Measurements from ENCODE around the gene ZNF136. TPM values are rescaled to one million over a fixed set of nuclear protein-coding genes. Genes with fewer than 3 reads are reported as not detected.

The ZNF136 gene
- total RNA-seq, 6 donors from 2014 or later = 5.7 to 15.2 (median 9.2) TPM

DNA sequence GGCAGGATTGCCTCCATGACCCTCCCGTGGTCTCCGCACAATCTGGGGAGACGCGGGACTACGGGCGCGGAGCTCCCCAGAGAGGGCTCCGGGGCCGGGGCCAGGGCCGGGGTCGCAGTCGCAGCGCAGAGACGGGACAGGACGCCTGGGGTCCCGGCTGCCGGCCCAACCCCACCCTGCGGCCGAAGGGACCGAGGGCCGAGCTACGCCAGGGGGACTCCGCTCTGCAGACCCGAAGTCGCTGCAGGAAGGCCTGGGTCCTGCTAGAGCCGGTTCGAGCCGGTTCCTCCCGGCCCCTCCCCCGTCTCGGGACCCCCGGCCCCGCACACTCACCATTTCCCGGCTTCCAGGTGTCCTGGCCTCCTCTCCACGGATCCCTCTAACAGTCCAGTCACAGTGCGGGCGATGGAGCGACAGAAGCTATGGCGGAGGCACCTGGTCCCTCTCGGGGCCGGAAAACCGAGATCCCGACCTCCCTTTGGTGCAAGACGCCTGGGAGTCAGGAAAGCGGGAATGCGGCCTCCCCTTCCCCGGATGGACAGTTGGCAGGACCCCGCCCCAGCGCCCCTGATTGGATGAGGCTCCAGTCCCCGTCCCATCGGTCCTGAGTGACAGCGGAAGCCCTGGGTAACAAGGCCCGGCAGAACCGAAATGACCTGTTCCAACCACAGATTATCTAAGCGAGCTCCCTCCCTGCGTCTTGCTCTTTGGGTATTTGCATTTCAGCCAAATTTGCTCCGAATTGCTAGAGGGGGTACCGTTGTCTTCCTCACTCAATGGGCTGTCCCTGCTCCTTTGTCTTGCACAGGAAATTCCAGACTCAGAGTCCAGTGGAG is 6.5 kb upstream of the ZNF136 start, which contains the start of gene ZNF625:
Gene ZNF625, minus strand, starts transcription at position 512 of the 836 bp plus-strand sequence. Its CDS starts 176 bp downstream, at position 336.
- Histone ChIP-seq H3K27me3 (no peaks in the 10 kb centered on the region), H3K9me3 (no peaks in the 10 kb centered on the region), H3K4me1 (peaks cover 6 to 23% (median 11%) of the 10 kb centered on the region in 4 donors), H3K4me3 (peak within 1 kb of the TSS; percentile 56 to 96 (median 90)), H3K27ac (peak within 1 kb of the TSS; percentile 67 to 91 (median 88)), H3K36me3 (peaks cover 0 to 8% (median 0%) of the 10 kb centered on the region in 4 donors)
- ATAC-seq (ENCODE audit: low FRiP score in 2 of 2) (peak; percentile 89 to 97), DNase-seq (peak; percentile 88 to 96)
- TF ChIP-seq POLR2AphosphoS5 (IDR thresholded peaks at IDR 0.05) = peak; percentile 41 to 80
- no peak for TF ChIP-seq EP300 (IDR thresholded peaks at IDR 0.05)
- peak in 2 of 4 donors; percentile 61 to 69 for TF ChIP-seq POLR2A (IDR thresholded peaks at IDR 0.05)
- 0 to 1% methylated on average over 9 to 25 of the region's 58 CpGs for WGBS, 2 donors

DNA sequence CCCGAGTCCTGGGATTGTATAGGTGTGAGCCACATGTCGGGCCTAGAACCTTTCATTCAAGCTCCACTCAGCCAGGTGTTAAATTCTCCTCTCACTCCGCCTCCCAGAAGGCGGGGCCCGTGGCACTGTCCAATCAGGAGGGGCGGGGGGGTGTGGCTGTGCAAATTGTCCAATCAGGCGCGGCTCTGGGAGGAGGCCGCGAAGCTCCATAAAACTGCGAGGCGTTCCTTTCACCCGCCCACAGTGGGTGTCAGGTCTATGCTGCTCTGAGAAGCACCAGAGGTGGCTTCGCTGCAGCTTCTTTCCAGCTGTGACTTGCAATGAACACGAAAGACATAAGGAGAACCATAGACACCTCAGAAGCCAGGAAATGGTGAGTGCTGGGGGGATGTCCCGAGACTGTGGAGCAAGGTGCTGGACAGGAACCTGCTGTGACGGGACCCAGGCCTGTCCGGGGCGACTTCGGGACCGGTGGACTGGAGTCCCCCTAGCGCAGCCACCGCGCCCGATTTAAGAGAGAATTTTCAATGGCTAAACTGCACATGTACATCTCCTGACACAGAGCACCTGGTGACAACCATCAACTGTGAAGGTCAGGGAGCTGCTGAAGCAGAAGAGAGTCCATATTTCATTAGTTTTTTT is 3.0 kb upstream of the ZNF136 start:
- Histone ChIP-seq H3K4me1 (peaks cover 19 to 37% (median 26%) of the 10 kb centered on the region in 4 donors), H3K9me3 (no peaks in the 10 kb centered on the region), H3K27ac (no peak overlapping the region), H3K4me3 (no peak overlapping the region), H3K36me3 (peaks cover 0 to 3% (median 0%) of the 10 kb centered on the region in 4 donors), H3K27me3 (no peaks in the 10 kb centered on the region)
- WGBS, 2 donors = 91 to 96% methylated on average over 22 to 25 of the region's 25 CpGs
- no peak for ATAC-seq (ENCODE audit: low FRiP score in 2 of 2)
- TF ChIP-seq, protein P1, sequence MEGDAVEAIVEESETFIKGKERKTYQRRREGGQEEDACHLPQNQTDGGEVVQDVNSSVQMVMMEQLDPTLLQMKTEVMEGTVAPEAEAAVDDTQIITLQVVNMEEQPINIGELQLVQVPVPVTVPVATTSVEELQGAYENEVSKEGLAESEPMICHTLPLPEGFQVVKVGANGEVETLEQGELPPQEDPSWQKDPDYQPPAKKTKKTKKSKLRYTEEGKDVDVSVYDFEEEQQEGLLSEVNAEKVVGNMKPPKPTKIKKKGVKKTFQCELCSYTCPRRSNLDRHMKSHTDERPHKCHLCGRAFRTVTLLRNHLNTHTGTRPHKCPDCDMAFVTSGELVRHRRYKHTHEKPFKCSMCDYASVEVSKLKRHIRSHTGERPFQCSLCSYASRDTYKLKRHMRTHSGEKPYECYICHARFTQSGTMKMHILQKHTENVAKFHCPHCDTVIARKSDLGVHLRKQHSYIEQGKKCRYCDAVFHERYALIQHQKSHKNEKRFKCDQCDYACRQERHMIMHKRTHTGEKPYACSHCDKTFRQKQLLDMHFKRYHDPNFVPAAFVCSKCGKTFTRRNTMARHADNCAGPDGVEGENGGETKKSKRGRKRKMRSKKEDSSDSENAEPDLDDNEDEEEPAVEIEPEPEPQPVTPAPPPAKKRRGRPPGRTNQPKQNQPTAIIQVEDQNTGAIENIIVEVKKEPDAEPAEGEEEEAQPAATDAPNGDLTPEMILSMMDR (IDR thresholded peaks at IDR 0.05) = no peak
- TF ChIP-seq POLR2AphosphoS5 (IDR thresholded peaks at IDR 0.05) (no peak), POLR2A (IDR thresholded peaks at IDR 0.05) (no peak), EP300 (IDR thresholded peaks at IDR 0.05) (no peak)
- peak in 1 of 2 donors; percentile 66 for DNase-seq

DNA sequence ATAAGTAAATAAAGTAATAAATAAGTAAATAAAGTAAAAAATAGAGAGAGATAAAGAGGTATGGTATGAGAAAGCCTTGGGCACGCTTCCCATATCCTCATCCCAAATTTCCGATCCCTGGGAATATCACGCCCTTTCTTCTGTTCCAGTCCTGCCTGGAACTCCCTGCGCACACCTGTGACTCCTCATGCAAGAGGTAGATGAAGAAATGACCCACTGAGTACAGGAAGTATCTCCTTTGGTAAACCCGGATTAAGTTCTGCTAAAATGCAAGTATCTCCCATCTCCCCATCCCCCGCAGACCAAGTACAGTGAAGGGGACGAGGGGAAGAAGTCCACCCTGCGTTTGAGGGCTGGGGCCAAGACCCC is 399 bp upstream of the ZNF136 start:
- 13 to 20% methylated on average over 8 of the region's 8 CpGs for WGBS, 2 donors

DNA sequence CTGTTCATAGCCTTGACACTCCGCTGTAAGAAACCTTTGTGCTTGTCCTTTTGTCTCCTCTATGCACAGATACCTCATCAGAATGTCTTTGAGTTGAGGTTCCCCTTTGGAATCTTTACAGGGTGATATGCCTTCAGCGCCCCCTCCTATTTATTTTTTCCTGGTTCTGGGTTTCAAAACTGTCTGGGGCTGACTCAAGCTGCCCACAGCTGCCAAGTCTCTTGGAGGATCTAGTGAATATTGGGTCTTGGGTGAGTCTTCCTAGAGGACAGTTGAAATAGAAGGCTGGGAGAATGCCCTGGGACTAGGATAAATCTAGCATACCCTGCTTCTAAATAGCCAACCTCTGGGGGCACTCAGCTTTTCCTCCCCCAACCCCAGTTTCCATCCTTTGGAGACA is 930 bp downstream of the ZNF136 start:
- 7 to 11% methylated on average over 2 of the region's 2 CpGs for WGBS, 2 donors
- H3K9me3 ChIP-seq = no peaks in the 10 kb centered on the region

More for the DNA sequence above, 399 bp upstream of the ZNF136 start:
- no peak for DNase-seq
- no peak for ATAC-seq (ENCODE audit: low FRiP score in 2 of 2)
- no peaks in the 10 kb centered on the region for H3K27me3 ChIP-seq
- TF ChIP-seq POLR2A (IDR thresholded peaks at IDR 0.05) (no peak), EP300 (IDR thresholded peaks at IDR 0.05) (no peak), POLR2AphosphoS5 (IDR thresholded peaks at IDR 0.05) (no peak)
- TF ChIP-seq, protein P1 (IDR thresholded peaks at IDR 0.05) = no peak
- H3K4me1 ChIP-seq = peaks cover 22 to 32% (median 29%) of the 10 kb centered on the region in 4 donors
- H3K4me3 ChIP-seq = peak overlapping the region in 3 of 4 donors; percentile 61 to 93 (median 87)
- H3K27ac ChIP-seq = peak overlapping the region; percentile 95 to 98 (median 98)
- peaks cover 0 to 6% (median 0%) of the 10 kb centered on the region in 4 donors for H3K36me3 ChIP-seq
- no peaks in the 10 kb centered on the region for H3K9me3 ChIP-seq

More for the DNA sequence above, 930 bp downstream of the ZNF136 start:
- peak overlapping the region; percentile 95 to 98 (median 98) for H3K27ac ChIP-seq
- TF ChIP-seq EP300 (IDR thresholded peaks at IDR 0.05) (no peak), POLR2A (IDR thresholded peaks at IDR 0.05) (no peak), POLR2AphosphoS5 (IDR thresholded peaks at IDR 0.05) (no peak)
- TF ChIP-seq, protein P1 (IDR thresholded peaks at IDR 0.05) = no peak
- H3K4me1 ChIP-seq = peaks cover 22 to 32% (median 29%) of the 10 kb centered on the region in 4 donors
- no peak for DNase-seq
- no peak for ATAC-seq (ENCODE audit: low FRiP score in 2 of 2)
- H3K4me3 ChIP-seq = peak overlapping the region; percentile 34 to 93 (median 74)
- H3K27me3 ChIP-seq = no peaks in the 10 kb centered on the region
- peaks cover 0 to 6% (median 0%) of the 10 kb centered on the region in 4 donors for H3K36me3 ChIP-seq

All from upper lobe of left lung (tissue), 6 donors.